Measurements from ENCODE around the gene GSN. TPM values are rescaled to one million over a fixed set of nuclear protein-coding genes. Genes with fewer than 3 reads are reported as not detected.

Gene GSN
- total RNA-seq, 2 donors from 2014 or later: 390 to 690 TPM

DNA sequence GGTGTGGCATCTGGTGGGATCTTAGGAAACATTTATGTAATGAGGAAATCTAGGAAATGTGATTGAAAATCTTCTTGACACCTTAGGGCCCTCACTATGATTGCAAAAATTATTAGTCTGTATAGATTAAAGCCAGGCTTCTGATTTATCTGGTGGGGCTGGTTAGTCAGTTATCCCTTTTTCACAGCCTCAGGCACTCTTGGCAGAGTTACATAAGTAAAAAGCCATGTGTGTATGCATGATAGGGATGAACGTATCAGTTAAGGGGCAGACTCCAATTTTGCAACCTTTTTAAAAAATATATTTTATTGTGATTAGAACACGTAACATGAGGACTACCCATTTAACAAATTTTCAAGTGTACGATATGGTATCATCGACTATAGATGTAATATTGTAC, 35.7 kb upstream of the GSN start:
- no peaks in the 10 kb centered on the region for H3K9me3 ChIP-seq
- no peak overlapping the region for H3K4me3 ChIP-seq
- WGBS: 92% methylated on average over 4 of the region's 4 CpGs
- H3K36me3 ChIP-seq: no peaks in the 10 kb centered on the region
- intact Hi-C loops (cut with DNase I): no loop called here
- no peak overlapping the region for H3K27ac ChIP-seq
- H3K4me1 ChIP-seq (replicated peaks): no peaks in the 10 kb centered on the region
- no peaks in the 10 kb centered on the region for H3K27me3 ChIP-seq (replicated peaks; ENCODE audit: insufficient read depth)
- TF ChIP-seq POLR2A (IDR thresholded peaks at IDR 0.05) (no peak), POLR2AphosphoS5 (IDR thresholded peaks at IDR 0.05) (no peak)
- TF ChIP-seq, protein P1, sequence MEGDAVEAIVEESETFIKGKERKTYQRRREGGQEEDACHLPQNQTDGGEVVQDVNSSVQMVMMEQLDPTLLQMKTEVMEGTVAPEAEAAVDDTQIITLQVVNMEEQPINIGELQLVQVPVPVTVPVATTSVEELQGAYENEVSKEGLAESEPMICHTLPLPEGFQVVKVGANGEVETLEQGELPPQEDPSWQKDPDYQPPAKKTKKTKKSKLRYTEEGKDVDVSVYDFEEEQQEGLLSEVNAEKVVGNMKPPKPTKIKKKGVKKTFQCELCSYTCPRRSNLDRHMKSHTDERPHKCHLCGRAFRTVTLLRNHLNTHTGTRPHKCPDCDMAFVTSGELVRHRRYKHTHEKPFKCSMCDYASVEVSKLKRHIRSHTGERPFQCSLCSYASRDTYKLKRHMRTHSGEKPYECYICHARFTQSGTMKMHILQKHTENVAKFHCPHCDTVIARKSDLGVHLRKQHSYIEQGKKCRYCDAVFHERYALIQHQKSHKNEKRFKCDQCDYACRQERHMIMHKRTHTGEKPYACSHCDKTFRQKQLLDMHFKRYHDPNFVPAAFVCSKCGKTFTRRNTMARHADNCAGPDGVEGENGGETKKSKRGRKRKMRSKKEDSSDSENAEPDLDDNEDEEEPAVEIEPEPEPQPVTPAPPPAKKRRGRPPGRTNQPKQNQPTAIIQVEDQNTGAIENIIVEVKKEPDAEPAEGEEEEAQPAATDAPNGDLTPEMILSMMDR (IDR thresholded peaks at IDR 0.05): no peak
- DNase-seq (ENCODE audit: low spot score): no peak

DNA sequence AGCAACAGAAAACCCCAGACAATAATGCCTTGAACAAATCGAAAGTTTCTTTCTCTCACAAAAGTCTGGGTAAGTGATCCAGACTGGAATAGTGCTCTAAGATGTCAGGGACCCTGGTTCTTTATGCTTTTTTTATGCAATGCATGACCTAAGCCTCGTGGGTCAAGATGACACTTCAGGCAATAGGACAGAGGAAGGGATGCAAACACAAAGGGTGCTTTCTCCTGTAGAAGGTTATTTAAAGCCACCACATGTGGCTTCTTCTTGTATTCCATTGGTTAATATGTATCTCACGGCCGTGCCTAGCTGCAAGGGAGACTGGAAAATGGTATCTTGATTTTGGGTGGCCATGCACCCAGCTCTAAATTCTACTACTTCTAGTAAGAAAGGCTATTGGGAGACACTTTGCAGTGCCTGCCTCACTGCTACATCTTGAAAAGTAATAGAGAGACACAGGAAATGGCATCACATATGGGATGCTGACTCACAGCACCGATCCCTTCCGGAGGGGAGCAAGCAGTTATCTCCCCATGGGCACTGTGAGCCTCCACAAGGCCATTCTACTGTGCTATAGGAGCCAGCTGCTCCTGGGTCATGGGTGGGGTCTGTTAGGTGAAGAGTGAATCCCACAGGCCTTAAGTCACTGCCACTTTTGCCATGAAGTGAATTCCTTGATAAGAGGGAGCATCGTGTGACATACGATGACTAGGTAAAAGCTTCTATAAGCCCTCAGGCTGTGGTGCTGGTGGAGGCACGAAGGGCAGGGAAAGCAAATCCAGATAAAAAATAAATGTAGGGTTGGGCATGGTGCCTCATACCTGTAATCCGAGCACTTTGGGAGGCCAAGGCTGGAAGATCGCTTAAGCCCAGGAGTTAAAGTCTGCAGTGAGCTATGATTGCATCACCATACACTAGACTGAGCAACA, 33.8 kb upstream of the GSN start:
- TF ChIP-seq, protein P1 (IDR thresholded peaks at IDR 0.05): no peak
- no peak for TF ChIP-seq POLR2AphosphoS5 (IDR thresholded peaks at IDR 0.05)
- Histone ChIP-seq H3K36me3 (no peaks in the 10 kb centered on the region), H3K9me3 (no peaks in the 10 kb centered on the region), H3K27ac (no peak overlapping the region), H3K4me3 (no peak overlapping the region), H3K27me3 (replicated peaks; ENCODE audit: insufficient read depth) (no peaks in the 10 kb centered on the region), H3K4me1 (replicated peaks) (no peaks in the 10 kb centered on the region)
- intact Hi-C loops (cut with DNase I): no loop called here
- WGBS: 82% methylated on average over 11 of the region's 11 CpGs
- DNase-seq (ENCODE audit: low spot score): no peak

DNA sequence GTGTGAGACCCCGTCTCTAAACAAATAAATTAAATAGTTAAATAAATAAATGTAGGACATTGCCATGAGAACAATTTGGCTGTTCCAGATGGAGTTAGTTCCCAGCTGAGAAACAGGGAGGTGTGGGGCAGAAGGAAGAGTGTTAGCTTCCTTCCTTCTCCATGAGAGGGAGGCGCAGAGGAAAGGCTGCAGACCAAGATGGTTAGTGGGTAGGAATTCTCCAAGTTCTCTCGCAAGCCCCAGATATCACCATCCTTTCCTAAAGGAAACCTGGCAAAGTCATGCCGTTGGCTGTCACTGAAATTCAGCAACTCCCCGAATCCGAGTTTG, 33.2 kb upstream of the GSN start:
- Histone ChIP-seq H3K4me1 (replicated peaks) (no peaks in the 10 kb centered on the region), H3K9me3 (no peaks in the 10 kb centered on the region), H3K27ac (no peak overlapping the region), H3K36me3 (no peaks in the 10 kb centered on the region), H3K4me3 (no peak overlapping the region), H3K27me3 (replicated peaks; ENCODE audit: insufficient read depth) (no peaks in the 10 kb centered on the region)
- intact Hi-C loops (cut with DNase I): no loop called here
- 83% methylated on average over 6 of the region's 6 CpGs for WGBS
- TF ChIP-seq POLR2AphosphoS5 (IDR thresholded peaks at IDR 0.05) (no peak), POLR2A (IDR thresholded peaks at IDR 0.05) (no peak)
- TF ChIP-seq, protein P1 (IDR thresholded peaks at IDR 0.05): no peak
- DNase-seq (ENCODE audit: low spot score): no peak

DNA sequence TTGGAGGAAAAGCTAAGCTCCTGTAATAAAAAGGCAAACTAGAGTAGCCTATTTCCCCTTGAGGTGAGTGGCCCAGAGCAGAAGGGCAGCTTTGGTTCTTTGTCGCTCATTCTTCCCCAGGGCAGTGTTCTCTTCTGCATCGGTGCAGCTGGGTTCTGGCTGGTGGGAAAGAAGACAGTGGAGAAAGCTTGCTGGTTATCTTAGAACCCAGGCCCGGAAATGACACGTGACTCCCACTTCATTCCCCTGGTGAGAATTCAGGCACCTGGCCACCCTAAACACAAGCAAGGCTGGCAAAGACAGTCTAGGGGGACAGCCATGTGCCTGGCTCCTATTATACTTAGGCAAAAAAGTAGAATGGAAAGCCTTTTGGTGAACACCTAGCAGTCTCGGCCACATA, 32.5 kb upstream of the GSN start:
- no peaks in the 10 kb centered on the region for H3K36me3 ChIP-seq
- 88% methylated on average over 5 of the region's 5 CpGs for WGBS
- intact Hi-C loops (cut with DNase I): no loop called here
- H3K27ac ChIP-seq: no peak overlapping the region
- no peaks in the 10 kb centered on the region for H3K27me3 ChIP-seq (replicated peaks; ENCODE audit: insufficient read depth)
- TF ChIP-seq POLR2A (IDR thresholded peaks at IDR 0.05) (no peak), POLR2AphosphoS5 (IDR thresholded peaks at IDR 0.05) (no peak)
- TF ChIP-seq, protein P1 (IDR thresholded peaks at IDR 0.05): no peak
- H3K4me1 ChIP-seq (replicated peaks): no peaks in the 10 kb centered on the region
- no peak overlapping the region for H3K4me3 ChIP-seq
- no peaks in the 10 kb centered on the region for H3K9me3 ChIP-seq
- DNase-seq (ENCODE audit: low spot score): no peak

DNA sequence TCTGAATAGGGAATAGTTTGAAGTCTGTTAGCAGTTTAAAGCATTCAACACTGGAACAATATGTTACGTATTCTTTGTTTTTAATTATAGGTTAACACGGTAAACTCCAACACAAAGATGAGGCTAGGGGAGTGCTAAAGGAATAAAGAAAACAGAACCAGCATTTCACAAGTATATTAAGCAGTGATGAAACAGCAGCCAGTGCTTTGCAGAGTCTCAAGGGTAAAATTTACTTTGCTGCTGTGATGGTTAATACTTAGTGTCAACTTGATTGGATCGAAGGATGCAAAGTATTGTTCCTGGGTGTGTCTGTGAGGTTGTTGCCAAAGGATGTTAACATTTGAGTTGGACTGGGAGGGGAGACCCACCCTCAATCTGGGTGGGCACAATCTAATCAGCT, 30.0 kb upstream of the GSN start:
- intact Hi-C loops (cut with DNase I): no loop called here
- DNase-seq (ENCODE audit: low spot score): no peak
- TF ChIP-seq POLR2AphosphoS5 (IDR thresholded peaks at IDR 0.05) (no peak), POLR2A (IDR thresholded peaks at IDR 0.05) (no peak)
- TF ChIP-seq, protein P1 (IDR thresholded peaks at IDR 0.05): no peak
- Histone ChIP-seq H3K36me3 (no peaks in the 10 kb centered on the region), H3K4me1 (replicated peaks) (no peaks in the 10 kb centered on the region), H3K9me3 (no peaks in the 10 kb centered on the region), H3K4me3 (no peak overlapping the region), H3K27ac (no peak overlapping the region), H3K27me3 (replicated peaks; ENCODE audit: insufficient read depth) (no peaks in the 10 kb centered on the region)
- 63% methylated on average over 3 of the region's 3 CpGs for WGBS
